ENCODE measurements around the gene ANKH.

GRCh38 chr5:14901462-14902051, 30.0 kb upstream of the ANKH start:
- TF ChIP-seq CTCF (IDR thresholded peaks at IDR 0.05): no peak
- no peak for TF ChIP-seq POLR2A (IDR thresholded peaks at IDR 0.05)
- no peak for TF ChIP-seq POLR2AphosphoS5 (IDR thresholded peaks at IDR 0.05)

Data from prostate gland (tissue), 2 donors.